AG09319 (cell line): ENCODE data around the gene OTOF.

Source experiments
- DNase-seq: peaks from one replicate; pipeline ENCODE4 v3.0.0-alpha.2; 2010; ENCODE audit warnings: low read depth; ENCODE audit errors: extremely low read depth
- TF ChIP-seq, protein P1 (sequence below): IDR thresholded peaks from 2 replicates; pipeline ENCODE4 v1.5.1; 2011; ENCODE audit warnings: low read depth, mild to moderate bottlenecking, inconsistent platforms, low read length, moderate library complexity

OTOF gene

DNA sequence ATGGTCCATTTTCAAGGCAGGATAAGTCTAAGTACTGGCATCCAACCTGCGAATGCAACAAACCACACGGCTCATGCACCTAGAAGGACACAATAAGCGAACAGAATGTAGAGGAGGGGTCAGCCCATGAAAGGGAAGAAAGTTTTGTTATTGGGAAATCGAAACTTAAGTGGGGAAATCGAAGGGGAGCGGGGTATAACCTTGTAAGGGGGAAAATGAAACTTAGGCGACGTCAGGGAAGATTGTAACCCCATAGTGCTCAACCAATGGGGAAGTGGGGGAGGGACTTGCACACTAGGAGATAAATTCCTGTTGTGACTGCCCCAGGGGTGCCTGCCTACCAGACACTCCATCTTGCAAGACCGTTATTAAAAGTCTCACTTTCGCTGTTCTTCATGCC is 15.6 kb upstream of the OTOF start:
- TF ChIP-seq, protein P1, sequence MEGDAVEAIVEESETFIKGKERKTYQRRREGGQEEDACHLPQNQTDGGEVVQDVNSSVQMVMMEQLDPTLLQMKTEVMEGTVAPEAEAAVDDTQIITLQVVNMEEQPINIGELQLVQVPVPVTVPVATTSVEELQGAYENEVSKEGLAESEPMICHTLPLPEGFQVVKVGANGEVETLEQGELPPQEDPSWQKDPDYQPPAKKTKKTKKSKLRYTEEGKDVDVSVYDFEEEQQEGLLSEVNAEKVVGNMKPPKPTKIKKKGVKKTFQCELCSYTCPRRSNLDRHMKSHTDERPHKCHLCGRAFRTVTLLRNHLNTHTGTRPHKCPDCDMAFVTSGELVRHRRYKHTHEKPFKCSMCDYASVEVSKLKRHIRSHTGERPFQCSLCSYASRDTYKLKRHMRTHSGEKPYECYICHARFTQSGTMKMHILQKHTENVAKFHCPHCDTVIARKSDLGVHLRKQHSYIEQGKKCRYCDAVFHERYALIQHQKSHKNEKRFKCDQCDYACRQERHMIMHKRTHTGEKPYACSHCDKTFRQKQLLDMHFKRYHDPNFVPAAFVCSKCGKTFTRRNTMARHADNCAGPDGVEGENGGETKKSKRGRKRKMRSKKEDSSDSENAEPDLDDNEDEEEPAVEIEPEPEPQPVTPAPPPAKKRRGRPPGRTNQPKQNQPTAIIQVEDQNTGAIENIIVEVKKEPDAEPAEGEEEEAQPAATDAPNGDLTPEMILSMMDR: no peak
- no peak for DNase-seq

DNA sequence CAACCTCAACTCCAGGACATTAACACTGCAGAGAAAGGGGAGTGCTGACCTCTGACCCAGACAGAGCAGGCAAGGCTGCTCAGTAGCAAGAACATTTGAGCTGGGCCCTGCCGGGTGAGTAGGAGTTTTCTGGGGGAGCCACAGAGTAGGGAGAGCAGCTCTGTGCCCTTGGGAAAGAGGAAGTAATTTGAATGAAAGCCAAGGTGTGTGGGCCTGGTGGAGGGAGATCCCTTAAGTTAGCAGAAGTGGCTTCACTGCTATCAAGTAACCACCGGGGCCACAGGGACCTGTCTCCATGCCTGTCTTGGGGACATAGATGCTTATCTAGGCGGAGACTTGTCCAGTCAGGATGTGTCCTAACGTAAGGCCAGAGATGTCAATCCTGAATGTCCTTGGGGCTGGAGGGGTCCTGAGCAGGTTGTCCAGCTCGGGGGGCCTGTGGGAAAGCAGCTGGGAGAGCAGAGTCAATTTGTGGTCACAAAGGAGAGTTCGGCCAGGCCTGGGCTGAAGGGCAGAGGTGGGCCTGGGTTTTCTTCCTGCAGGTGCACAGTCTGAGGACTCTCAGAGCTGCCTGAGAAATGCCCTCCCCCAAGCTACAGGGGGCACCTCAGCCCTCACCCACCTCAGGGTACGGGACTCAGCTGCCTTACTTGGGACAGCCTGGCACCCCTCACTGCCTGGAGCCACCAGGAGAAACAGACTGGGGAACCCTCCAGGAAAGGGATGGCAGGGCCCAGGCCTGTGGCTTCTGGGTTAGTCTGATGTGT is 15.0 kb upstream of the OTOF start:
- TF ChIP-seq, protein P1: no peak
- DNase-seq: no peak

DNA sequence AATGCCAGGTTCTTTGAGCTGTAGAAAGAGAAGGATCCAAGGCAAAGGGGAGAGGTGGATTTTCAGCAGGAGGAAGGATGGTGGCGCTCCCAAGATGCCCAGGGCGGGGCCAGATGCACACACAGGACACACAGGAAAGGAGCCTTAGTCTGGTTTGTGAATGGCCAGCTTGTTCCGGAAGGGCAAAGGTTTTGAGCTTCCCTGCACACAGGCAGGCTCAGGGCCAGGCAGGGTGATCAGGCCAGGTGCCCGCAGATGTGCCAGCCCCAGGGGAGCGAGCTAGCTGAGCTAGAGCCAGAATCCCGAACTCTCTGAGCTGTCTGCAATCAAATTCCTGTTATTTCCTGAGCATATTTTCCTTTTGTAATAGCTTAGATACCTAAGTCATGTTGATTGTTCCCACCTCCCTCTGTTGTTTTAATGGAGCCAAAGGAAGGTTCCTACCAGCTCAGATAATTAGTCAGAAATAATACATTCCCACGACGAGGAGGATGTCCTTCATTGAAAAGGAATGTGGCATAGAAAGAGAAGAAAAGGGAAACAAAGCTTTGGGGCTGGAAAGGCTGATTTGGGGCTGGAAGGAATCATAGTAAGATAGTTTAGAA is 13.7 kb upstream of the OTOF start:
- DNase-seq: no peak
- TF ChIP-seq, protein P1: no peak

DNA sequence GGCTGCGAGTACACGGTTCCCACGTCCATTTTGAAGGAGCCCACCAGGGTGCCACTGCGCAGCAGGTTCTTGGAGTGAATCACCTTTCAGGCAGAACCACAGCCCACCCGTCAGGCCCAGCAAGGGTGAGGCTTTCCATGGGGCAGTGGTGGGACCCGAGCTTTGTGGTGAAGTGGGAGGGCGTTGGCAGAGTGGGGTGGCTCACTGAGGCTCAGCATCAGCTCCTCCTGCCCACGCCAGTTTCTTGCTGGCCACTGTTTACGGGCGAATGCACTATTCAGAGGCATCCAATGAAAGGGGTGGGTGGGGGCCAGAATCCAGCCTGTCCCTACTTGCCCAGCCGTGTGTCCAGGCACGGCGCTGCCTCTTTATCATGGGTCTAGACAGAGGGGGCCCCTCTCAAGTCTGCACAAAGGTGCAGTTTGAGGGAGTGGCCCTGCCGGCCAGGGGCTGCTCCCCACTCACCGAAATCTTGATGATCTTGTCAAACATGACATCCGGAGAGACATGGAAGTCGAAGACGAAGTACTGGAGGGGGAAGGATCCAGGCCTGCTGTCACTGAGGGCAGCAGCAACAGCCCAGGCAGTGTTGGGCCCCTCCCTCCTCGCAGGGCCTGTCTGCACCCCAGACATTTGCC is 11.4 kb upstream of the OTOF start:
- TF ChIP-seq, protein P1: no peak
- DNase-seq: no peak

DNA sequence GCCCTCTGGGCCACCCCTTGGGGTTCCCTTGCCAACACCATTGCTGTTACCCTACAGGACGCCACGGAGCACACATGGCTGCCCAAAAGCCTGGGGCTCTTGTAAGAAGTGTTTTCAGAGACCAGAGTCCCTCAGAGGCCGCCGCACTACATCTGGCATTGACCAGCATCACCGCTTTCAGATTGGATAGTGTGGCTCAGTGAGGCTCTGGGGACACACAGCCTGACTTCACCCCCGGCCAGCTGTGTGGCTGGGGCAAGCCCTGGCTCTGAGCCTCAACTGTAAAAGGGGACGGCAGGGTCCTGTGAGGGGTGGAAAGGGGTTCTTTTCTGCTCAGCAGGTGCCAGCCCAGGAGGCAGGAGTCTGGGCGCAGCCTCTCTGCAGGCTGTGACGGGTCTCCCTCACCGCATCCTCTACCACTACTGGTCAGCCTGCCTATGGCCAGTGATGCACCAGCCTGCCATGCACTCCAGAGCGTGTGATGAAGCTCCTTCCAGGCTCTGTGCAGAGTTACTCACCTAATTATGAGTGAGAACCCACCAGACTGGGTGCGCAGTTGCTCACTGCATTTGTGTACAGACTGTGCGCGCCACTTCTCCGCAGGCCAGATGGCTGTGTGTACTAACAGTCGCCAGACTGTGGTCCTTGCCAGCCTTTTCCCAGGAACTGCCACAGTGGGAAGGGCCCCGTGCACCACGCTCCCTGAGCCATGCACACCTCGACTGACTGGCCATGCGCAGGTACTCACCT is 10.7 kb upstream of the OTOF start:
- no peak for DNase-seq
- TF ChIP-seq, protein P1: no peak

DNA sequence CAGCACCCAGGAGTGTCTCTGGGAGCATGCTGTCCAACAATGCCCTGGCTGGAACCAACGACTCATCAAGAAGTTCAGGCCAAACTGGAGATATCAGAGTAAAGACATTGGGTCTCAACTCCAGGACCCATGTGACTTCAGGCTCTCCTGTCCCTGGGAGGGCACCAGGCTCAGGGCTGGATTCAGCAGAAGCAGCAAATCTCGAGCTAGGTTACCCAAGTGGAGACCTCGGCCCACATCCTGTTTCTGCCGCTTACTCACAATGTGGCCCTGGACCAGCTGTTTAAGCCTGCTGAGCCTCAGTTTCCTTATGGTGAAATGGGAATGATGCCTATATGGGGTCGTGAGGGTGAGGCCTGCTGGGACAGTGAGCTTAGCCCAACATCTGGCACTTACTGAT is 9.3 kb upstream of the OTOF start:
- TF ChIP-seq, protein P1: no peak
- no peak for DNase-seq
